Natural killer cell (primary cell): ENCODE results near the gene CBX5. TPM values are rescaled to one million over a fixed set of nuclear protein-coding genes. Genes with fewer than 3 reads are reported as not detected.

ENCODE experiments used
- ATAC-seq, 3 donors: fragments of 150-1000 bp in 2 of 3; fragments of 200-7000 bp in 1 of 3; cut with Tn5 transposase; 1 replicate in 1 of 3; 2 replicates in 2 of 3; pipeline ENCODE4 v1.10.0; 2021; ENCODE audit warnings: mild to moderate bottlenecking in 2 of 3, moderate library complexity in 2 of 3
- DNase-seq, 2 donors: peaks; one replicate each; pipeline versions ENCODE4 v3.0.0 to v3.0.0-alpha.2; 2013 to 2021; ENCODE audit warnings: mixed read lengths in 1 of 2
- H3K27ac ChIP-seq: one replicate; pipeline ENCODE4 v1.5.1; 2013; ENCODE audit warnings: mild to moderate bottlenecking, low read length
- H3K27me3 ChIP-seq: one replicate; pipeline ENCODE4 v1.6.1; 2013; ENCODE audit warnings: low read length; ENCODE audit not compliant: control insufficient read depth, insufficient read depth
- H3K36me3 ChIP-seq: one replicate; pipeline ENCODE4 v1.6.1; 2013; ENCODE audit warnings: low read length; ENCODE audit not compliant: control insufficient read depth, insufficient read depth
- H3K4me1 ChIP-seq: one replicate; pipeline ENCODE4 v1.6.1; 2013; ENCODE audit warnings: low read length; ENCODE audit not compliant: control insufficient read depth, insufficient read depth
- H3K4me3 ChIP-seq: one replicate; pipeline ENCODE4 v1.5.1; 2013; ENCODE audit warnings: low read length
- H3K9me3 ChIP-seq: one replicate; pipeline ENCODE4 v1.6.1; 2013; ENCODE audit warnings: low read length; ENCODE audit not compliant: control insufficient read depth, insufficient read depth
- H3K27ac Mint-ChIP-seq, 2 donors: one replicate each; pipeline ENCODE4 v1.8.0; 2022; ENCODE audit warnings: mild to moderate bottlenecking in 2 of 2, mixed read lengths in 2 of 2, moderate library complexity in 1 of 2
- H3K27me3 Mint-ChIP-seq, 2 donors: one replicate each; pipeline ENCODE4 v1.8.0; 2022; ENCODE audit warnings: low read depth in 2 of 2, mixed read lengths in 2 of 2
- H3K36me3 Mint-ChIP-seq: one replicate; pipeline ENCODE4 v1.8.0; 2022; ENCODE audit warnings: mixed read lengths
- H3K4me1 Mint-ChIP-seq, 2 donors: one replicate each; pipeline ENCODE4 v1.8.0; 2022; ENCODE audit warnings: mixed read lengths in 2 of 2
- H3K4me3 Mint-ChIP-seq: one replicate; pipeline ENCODE4 v1.8.0; 2022; ENCODE audit warnings: mild to moderate bottlenecking, moderate library complexity, mixed read lengths
- H3K9me3 Mint-ChIP-seq, 2 donors: one replicate each; pipeline ENCODE4 v1.8.0; 2022; ENCODE audit warnings: mixed read lengths in 2 of 2
- CTCF ChIP-seq: fragments of 200-600 bp; IDR thresholded peaks from one replicate; pipeline ENCODE4 v1.8.0; 2022; ENCODE audit warnings: antibody characterized with exemption
- WGBS: methylation state at CpG from one replicate; pipeline ENCODE4 v1.1.7; 2013; ENCODE audit warnings: missing lambda C conversion rate; ENCODE audit not compliant: insufficient coverage; 5-methylcytosine and 5-hydroxymethylcytosine counted together
- intact Hi-C: fragments of 100-400 bp; cut with micrococcal nuclease; formaldehyde crosslinking; loops from one replicate; pipeline ENCODE4 v1.14.2; 2022
- total RNA-seq, 4 donors: library from RNA; stranded (reverse); fragments of 120-200 nt in 1 of 4; gene quantifications; one replicate each; pipeline versions ENCODE4 v1.2.3 to v1.2.4, GENCODE V29; 2013 to 2022

The CBX5 gene
- total RNA-seq, 3 donors from 2014 or later (not counting 1 experiment from before 2014, with no cell fraction given): 30.8 to 42.3 (median 36.5) TPM

GRCh38 chr12:54214553-54215406, 65.1 kb downstream of the CBX5 start:
- H3K9me3 Mint-ChIP-seq: no peaks in the 10 kb centered on the region
- no peaks in the 10 kb centered on the region for H3K36me3 Mint-ChIP-seq
- ATAC-seq (peak; percentile 93 to 98 (median 95)), DNase-seq (peak; percentile 88 to 97)
- H3K27me3 Mint-ChIP-seq: peaks cover 0 to 14% of the 10 kb centered on the region in 2 donors
- H3K9me3 ChIP-seq: no peaks in the 10 kb centered on the region
- H3K27me3 ChIP-seq: no peaks in the 10 kb centered on the region
- TF ChIP-seq CTCF: peak; percentile 100
- no peaks in the 10 kb centered on the region for H3K36me3 ChIP-seq
- no peak overlapping the region for H3K27ac ChIP-seq
- peak overlapping the region; percentile 78 for H3K4me3 Mint-ChIP-seq
- H3K27ac Mint-ChIP-seq: no peak overlapping the region
- H3K4me3 ChIP-seq: peak overlapping the region; percentile 2
- intact Hi-C loops: loop anchor here (2.0 kb wide), 1 partner anchor 154 kb away; no protein-coding TSS in a partner anchor
- H3K4me1 Mint-ChIP-seq: peaks cover 17 to 36% of the 10 kb centered on the region in 2 donors
- WGBS: 19% methylated on average over 33 of the region's 33 CpGs
- H3K4me1 ChIP-seq: peaks cover 38% of the 10 kb centered on the region

- H3K36me3 ChIP-seq: no peaks in the 10 kb centered on the region
- ATAC-seq: no peak
- H3K27ac Mint-ChIP-seq: no peak overlapping the region
- peaks cover 2 to 13% of the 10 kb centered on the region in 2 donors for H3K27me3 Mint-ChIP-seq
- DNase-seq: no peak
- H3K4me1 Mint-ChIP-seq: peaks cover 18 to 31% of the 10 kb centered on the region in 2 donors
- H3K36me3 Mint-ChIP-seq: no peaks in the 10 kb centered on the region
- H3K9me3 ChIP-seq: no peaks in the 10 kb centered on the region
- TF ChIP-seq CTCF: no peak
- no peak overlapping the region for H3K27ac ChIP-seq
- H3K4me3 Mint-ChIP-seq: no peak overlapping the region
- WGBS: 85% methylated on average over 2 of the region's 2 CpGs
- peaks cover 3% of the 10 kb centered on the region for H3K27me3 ChIP-seq
- no peaks in the 10 kb centered on the region for H3K9me3 Mint-ChIP-seq
- H3K4me1 ChIP-seq: peaks cover 38% of the 10 kb centered on the region
- intact Hi-C loops: no loop called here
- H3K4me3 ChIP-seq: no peak overlapping the region
Measured at GRCh38 chr12:54213079-54213478, 66.8 kb downstream of the CBX5 start.

GRCh38 chr12:54211920-54212319, 68.0 kb downstream of the CBX5 start:
- H3K27me3 ChIP-seq: peaks cover 4% of the 10 kb centered on the region
- Mint-ChIP-seq H3K4me1 (peaks cover 18 to 30% of the 10 kb centered on the region in 2 donors), H3K9me3 (no peaks in the 10 kb centered on the region), H3K4me3 (no peak overlapping the region), H3K36me3 (no peaks in the 10 kb centered on the region), H3K27me3 (peaks cover 7 to 16% of the 10 kb centered on the region in 2 donors), H3K27ac (no peak overlapping the region)
- H3K4me1 ChIP-seq: peaks cover 31% of the 10 kb centered on the region
- DNase-seq (peak in 1 of 2 donors; percentile 5), ATAC-seq (no peak)
- H3K9me3 ChIP-seq: no peaks in the 10 kb centered on the region
- intact Hi-C loops: no loop called here
- WGBS: 90% methylated on average over 7 of the region's 7 CpGs
- no peak for TF ChIP-seq CTCF
- no peak overlapping the region for H3K4me3 ChIP-seq
- no peaks in the 10 kb centered on the region for H3K36me3 ChIP-seq
- no peak overlapping the region for H3K27ac ChIP-seq
